ENCODE data around the gene LOXL4. TPM values are rescaled to one million over a fixed set of nuclear protein-coding genes. Genes with fewer than 3 reads are reported as not detected.

The LOXL4 gene
- total and polyA plus RNA-seq, 8 donors: 2.5 to 7.0 (median 5.6) TPM

- no peak for TF ChIP-seq CTCF (IDR thresholded peaks at IDR 0.05)
- Histone ChIP-seq H3K4me3 (no peak overlapping the region), H3K27me3 (peaks cover 0 to 14% of the 10 kb centered on the region in 2 donors), H3K9me3 (no peaks in the 10 kb centered on the region), H3K36me3 (no peaks in the 10 kb centered on the region), H3K4me1 (peaks cover 3 to 5% of the 10 kb centered on the region in 2 donors), H3K27ac (no peak overlapping the region)
- intact Hi-C loops (cut with DNase I): no loop called here
- DNase-seq: no peak
- peak; percentile 5 for ATAC-seq
These were observed 40.8 kb upstream of the LOXL4 start for GRCh38 chr10:98308669-98309365.

- peaks cover 0 to 14% of the 10 kb centered on the region in 2 donors for H3K27me3 ChIP-seq
- no peak for TF ChIP-seq CTCF (IDR thresholded peaks at IDR 0.05)
- H3K4me3 ChIP-seq: no peak overlapping the region
- H3K27ac ChIP-seq: no peak overlapping the region
- peaks cover 3 to 5% of the 10 kb centered on the region in 2 donors for H3K4me1 ChIP-seq
- H3K36me3 ChIP-seq: no peaks in the 10 kb centered on the region
- intact Hi-C loops (cut with DNase I): no loop called here
- DNase-seq: no peak
- ATAC-seq: no peak
- no peaks in the 10 kb centered on the region for H3K9me3 ChIP-seq
These were observed 40.0 kb upstream of the LOXL4 start for GRCh38 chr10:98307916-98308541.

- Histone ChIP-seq H3K36me3 (no peaks in the 10 kb centered on the region), H3K27ac (no peak overlapping the region), H3K4me1 (peaks cover 3 to 5% of the 10 kb centered on the region in 2 donors), H3K27me3 (peaks cover 0 to 14% of the 10 kb centered on the region in 2 donors), H3K9me3 (no peaks in the 10 kb centered on the region), H3K4me3 (no peak overlapping the region)
- ATAC-seq: no peak
- intact Hi-C loops (cut with DNase I): no loop called here
- no peak for TF ChIP-seq CTCF (IDR thresholded peaks at IDR 0.05)
- DNase-seq: no peak
These were observed 38.5 kb upstream of the LOXL4 start for GRCh38 chr10:98306501-98306900.

GRCh38 chr10:98303569-98303968 lies 35.6 kb upstream of the LOXL4 start:
- Histone ChIP-seq H3K9me3 (no peaks in the 10 kb centered on the region), H3K4me1 (no peaks in the 10 kb centered on the region), H3K27ac (no peak overlapping the region), H3K27me3 (peaks cover 0 to 4% of the 10 kb centered on the region in 2 donors), H3K36me3 (no peaks in the 10 kb centered on the region), H3K4me3 (no peak overlapping the region)
- ATAC-seq (no peak), DNase-seq (no peak)
- intact Hi-C loops (cut with DNase I): no loop called here
- no peak for TF ChIP-seq CTCF (IDR thresholded peaks at IDR 0.05)

GRCh38 chr10:98302741-98303365 lies 34.9 kb upstream of the LOXL4 start:
- Histone ChIP-seq H3K9me3 (no peaks in the 10 kb centered on the region), H3K36me3 (no peaks in the 10 kb centered on the region), H3K27me3 (no peaks in the 10 kb centered on the region), H3K4me1 (no peaks in the 10 kb centered on the region), H3K4me3 (no peak overlapping the region), H3K27ac (no peak overlapping the region)
- no peak for TF ChIP-seq CTCF (IDR thresholded peaks at IDR 0.05)
- ATAC-seq (peak; percentile 39), DNase-seq (peak in 2 of 4 donors; percentile 47 to 60)
- intact Hi-C loops (cut with DNase I): no loop called here
